Duodenal mucosa (tissue), 2 donors: ENCODE data around the gene LSAMP.

Experiments
- H3K27ac ChIP-seq: one replicate; pipeline ENCODE4 v1.7.0; 2013; ENCODE audit warnings: low read depth, low read length
- H3K27me3 ChIP-seq, 2 donors: one replicate each; pipeline ENCODE4 v1.7.0; 2013; ENCODE audit warnings: low read length in 2 of 2, control low read depth in 1 of 2; ENCODE audit not compliant: insufficient read depth in 2 of 2, control insufficient read depth in 1 of 2
- H3K36me3 ChIP-seq, 2 donors: one replicate each; pipeline ENCODE4 v1.7.0; 2013; ENCODE audit warnings: low read length in 2 of 2, control low read depth in 1 of 2; ENCODE audit not compliant: insufficient read depth in 2 of 2, control insufficient read depth in 1 of 2
- H3K4me1 ChIP-seq, 2 donors: one replicate each; pipeline ENCODE4 v1.7.0; 2013; ENCODE audit warnings: low read length in 2 of 2, control low read depth in 1 of 2; ENCODE audit not compliant: insufficient read depth in 2 of 2, control insufficient read depth in 1 of 2
- H3K4me3 ChIP-seq, 2 donors: one replicate each; pipeline ENCODE4 v1.7.0; 2013; ENCODE audit warnings: low read length in 2 of 2, low read depth in 1 of 2
- H3K9ac ChIP-seq, 2 donors: one replicate each; pipeline ENCODE4 v1.7.0; 2013; ENCODE audit warnings: low read length in 2 of 2, low read depth in 1 of 2
- H3K9me3 ChIP-seq, 2 donors: one replicate each; pipeline ENCODE4 v1.7.0; 2013; ENCODE audit warnings: low read length in 2 of 2, control low read depth in 1 of 2; ENCODE audit not compliant: control insufficient read depth in 1 of 2

LSAMP gene

GRCh38 chr3:116161575-116162525, 283.4 kb downstream of the LSAMP start:
- Histone ChIP-seq H3K27ac (no peak overlapping the region), H3K9me3 (no peaks in the 10 kb centered on the region), H3K36me3 (no peaks in the 10 kb centered on the region), H3K27me3 (no peaks in the 10 kb centered on the region), H3K4me1 (no peaks in the 10 kb centered on the region), H3K4me3 (no peak overlapping the region), H3K9ac (no peak overlapping the region)

DNA sequence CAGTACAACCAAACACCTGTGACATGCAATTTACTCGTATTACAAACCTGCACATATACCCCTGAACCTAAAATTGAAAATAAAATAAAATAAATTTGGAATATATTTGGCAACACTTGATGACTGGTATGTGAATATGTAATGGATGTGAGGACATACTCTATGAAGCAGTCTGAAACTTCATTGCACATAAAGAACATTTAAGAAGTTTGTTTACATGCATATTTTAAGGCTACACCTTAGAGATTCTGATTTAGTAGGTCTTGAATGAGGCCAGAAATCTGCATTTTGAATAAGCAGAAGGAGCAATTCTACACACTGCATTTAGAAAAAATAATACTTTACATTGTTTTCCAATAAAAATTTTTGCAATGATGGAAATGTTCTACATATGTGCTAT, 284.7 kb downstream of the LSAMP start:
- Histone ChIP-seq H3K9ac (no peak overlapping the region), H3K27me3 (no peaks in the 10 kb centered on the region), H3K4me3 (no peak overlapping the region), H3K27ac (no peak overlapping the region), H3K36me3 (no peaks in the 10 kb centered on the region), H3K9me3 (no peaks in the 10 kb centered on the region), H3K4me1 (no peaks in the 10 kb centered on the region)

DNA sequence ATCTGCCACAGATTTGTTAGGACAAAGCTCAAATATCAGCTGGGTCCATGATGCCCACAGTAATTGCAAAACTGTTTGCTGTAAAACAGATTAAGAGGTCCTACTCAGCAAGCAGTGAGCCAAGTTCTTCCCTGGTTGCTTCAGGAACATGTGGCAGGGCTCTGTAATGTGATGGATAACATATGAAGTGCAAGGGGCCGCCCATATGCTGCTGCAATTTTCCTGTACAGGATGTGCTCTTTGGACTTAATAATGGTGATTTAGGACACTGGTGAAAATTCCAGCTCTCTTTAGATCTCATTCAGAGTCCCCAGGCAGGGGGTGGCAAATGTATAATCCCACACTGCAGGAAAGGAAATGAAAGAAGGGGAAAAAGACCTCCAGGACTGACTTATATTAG, 289.4 kb downstream of the LSAMP start:
- Histone ChIP-seq H3K36me3 (no peaks in the 10 kb centered on the region), H3K9me3 (no peaks in the 10 kb centered on the region), H3K4me1 (no peaks in the 10 kb centered on the region), H3K9ac (no peak overlapping the region), H3K27ac (no peak overlapping the region), H3K4me3 (no peak overlapping the region), H3K27me3 (no peaks in the 10 kb centered on the region)

DNA sequence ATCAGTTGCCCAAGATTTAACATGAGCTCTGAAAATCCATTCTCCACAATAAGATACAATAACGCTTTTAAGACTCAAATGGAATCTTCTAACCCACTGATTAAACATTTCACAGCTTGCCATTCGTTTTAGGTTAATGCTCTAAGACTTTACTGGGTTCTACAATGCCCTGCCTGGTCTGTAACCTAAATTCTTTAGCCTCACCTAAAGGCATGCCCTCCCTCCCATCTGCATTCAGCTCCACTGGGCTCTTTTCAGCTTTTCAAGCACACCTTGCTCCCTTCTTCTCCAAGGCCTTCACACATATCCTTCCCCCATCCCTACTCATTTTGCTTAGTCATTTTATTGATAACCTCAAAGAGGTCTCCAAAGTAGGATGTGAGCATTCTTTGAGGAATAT, 290.9 kb downstream of the LSAMP start:
- H3K9ac ChIP-seq = no peak overlapping the region
- no peaks in the 10 kb centered on the region for H3K9me3 ChIP-seq
- no peaks in the 10 kb centered on the region for H3K36me3 ChIP-seq
- no peaks in the 10 kb centered on the region for H3K27me3 ChIP-seq
- H3K4me1 ChIP-seq = no peaks in the 10 kb centered on the region
- no peak overlapping the region for H3K4me3 ChIP-seq
- no peak overlapping the region for H3K27ac ChIP-seq

GRCh38 chr3:116153174-116153573, 292.1 kb downstream of the LSAMP start:
- Histone ChIP-seq H3K9me3 (no peaks in the 10 kb centered on the region), H3K27ac (no peak overlapping the region), H3K36me3 (no peaks in the 10 kb centered on the region), H3K9ac (no peak overlapping the region), H3K4me3 (no peak overlapping the region), H3K4me1 (no peaks in the 10 kb centered on the region), H3K27me3 (no peaks in the 10 kb centered on the region)

DNA sequence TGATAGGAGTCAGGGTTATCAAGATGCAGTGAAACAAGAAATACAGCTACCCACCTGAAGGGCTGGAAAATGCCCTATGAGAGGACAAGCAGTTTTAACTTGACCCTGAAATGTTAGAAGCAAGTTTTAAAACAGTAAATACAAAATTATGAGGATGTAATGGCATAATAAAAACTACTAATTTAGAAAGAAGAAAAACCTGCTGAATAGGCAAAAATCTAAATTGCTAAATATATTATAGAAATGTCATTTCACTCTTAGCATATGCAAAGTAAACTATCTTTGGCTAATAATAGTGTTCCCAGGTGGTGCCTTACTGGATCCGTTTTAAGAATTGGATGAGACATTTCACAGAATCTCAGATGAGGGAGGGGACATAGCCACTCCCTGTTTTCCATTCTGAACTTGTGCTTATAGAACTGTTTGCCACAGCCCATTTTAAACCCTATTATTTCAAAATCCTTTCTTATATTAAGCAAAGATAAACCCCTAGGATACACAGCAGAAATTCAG, 294.6 kb downstream of the LSAMP start:
- no peaks in the 10 kb centered on the region for H3K27me3 ChIP-seq
- H3K4me1 ChIP-seq = no peaks in the 10 kb centered on the region
- H3K36me3 ChIP-seq = no peaks in the 10 kb centered on the region
- H3K9ac ChIP-seq = no peak overlapping the region
- no peak overlapping the region for H3K4me3 ChIP-seq
- no peak overlapping the region for H3K27ac ChIP-seq
- H3K9me3 ChIP-seq = no peaks in the 10 kb centered on the region

- no peaks in the 10 kb centered on the region for H3K9me3 ChIP-seq
- no peaks in the 10 kb centered on the region for H3K27me3 ChIP-seq
- no peak overlapping the region for H3K9ac ChIP-seq
- H3K36me3 ChIP-seq = no peaks in the 10 kb centered on the region
- no peak overlapping the region for H3K27ac ChIP-seq
- H3K4me1 ChIP-seq = no peaks in the 10 kb centered on the region
- H3K4me3 ChIP-seq = no peak overlapping the region
Observed at GRCh38 chr3:116148881-116149851, 296.1 kb downstream of the LSAMP start.

GRCh38 chr3:116145613-116146012, 299.7 kb downstream of the LSAMP start:
- no peaks in the 10 kb centered on the region for H3K9me3 ChIP-seq
- H3K36me3 ChIP-seq = no peaks in the 10 kb centered on the region
- no peak overlapping the region for H3K27ac ChIP-seq
- no peak overlapping the region for H3K4me3 ChIP-seq
- H3K27me3 ChIP-seq = no peaks in the 10 kb centered on the region
- no peaks in the 10 kb centered on the region for H3K4me1 ChIP-seq
- no peak overlapping the region for H3K9ac ChIP-seq

DNA sequence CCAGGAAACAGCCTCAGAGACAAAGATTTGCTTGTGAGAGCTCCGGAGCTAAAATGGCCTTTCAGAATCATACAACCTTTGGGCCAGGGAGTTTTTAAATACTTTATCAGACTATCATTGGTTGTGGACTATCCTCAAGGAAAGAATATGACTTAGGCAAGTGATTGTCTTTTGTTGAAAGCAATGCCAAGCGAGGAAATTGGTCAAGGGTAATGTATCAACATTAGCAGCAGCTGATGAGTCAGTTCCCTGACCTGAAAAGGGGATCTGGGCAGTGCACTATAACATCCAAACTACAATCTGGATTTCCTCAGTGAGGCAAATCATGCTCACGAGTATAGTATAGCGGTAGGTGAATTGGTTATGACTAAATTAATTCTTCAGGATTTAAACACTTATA, 303.6 kb downstream of the LSAMP start:
- Histone ChIP-seq H3K27me3 (no peaks in the 10 kb centered on the region), H3K9me3 (no peaks in the 10 kb centered on the region), H3K36me3 (no peaks in the 10 kb centered on the region), H3K4me3 (no peak overlapping the region), H3K27ac (no peak overlapping the region), H3K4me1 (no peaks in the 10 kb centered on the region), H3K9ac (no peak overlapping the region)
